ENCODE results near the gene ZC3H13.

DNA sequence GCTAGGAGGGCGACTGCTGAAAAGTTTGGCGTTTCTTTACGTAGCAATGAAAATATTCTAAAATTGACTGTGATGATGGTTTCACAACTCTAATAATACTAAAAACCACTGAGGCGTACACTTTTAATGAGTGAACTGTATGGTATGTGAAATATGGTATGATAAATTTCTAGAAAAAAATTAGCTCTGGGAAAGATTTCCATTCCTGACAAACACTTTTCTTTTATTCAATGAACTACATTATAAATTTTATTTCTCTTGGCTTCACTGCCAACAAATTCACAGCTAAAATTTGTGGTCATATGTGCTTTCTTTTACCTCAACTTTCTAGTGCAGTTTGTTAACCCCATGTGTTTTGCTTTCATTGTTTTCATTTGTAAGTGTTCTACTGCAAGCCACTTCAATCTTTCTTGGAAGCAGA is 11.1 kb downstream of the ZC3H13 start:
- no peak for TF ChIP-seq EZH2 (IDR thresholded peaks at IDR 0.05; ENCODE audit: borderline replicate concordance, insufficient read depth, low read depth, low read length, poor library complexity, severe bottlenecking)
- TF ChIP-seq, protein P1, sequence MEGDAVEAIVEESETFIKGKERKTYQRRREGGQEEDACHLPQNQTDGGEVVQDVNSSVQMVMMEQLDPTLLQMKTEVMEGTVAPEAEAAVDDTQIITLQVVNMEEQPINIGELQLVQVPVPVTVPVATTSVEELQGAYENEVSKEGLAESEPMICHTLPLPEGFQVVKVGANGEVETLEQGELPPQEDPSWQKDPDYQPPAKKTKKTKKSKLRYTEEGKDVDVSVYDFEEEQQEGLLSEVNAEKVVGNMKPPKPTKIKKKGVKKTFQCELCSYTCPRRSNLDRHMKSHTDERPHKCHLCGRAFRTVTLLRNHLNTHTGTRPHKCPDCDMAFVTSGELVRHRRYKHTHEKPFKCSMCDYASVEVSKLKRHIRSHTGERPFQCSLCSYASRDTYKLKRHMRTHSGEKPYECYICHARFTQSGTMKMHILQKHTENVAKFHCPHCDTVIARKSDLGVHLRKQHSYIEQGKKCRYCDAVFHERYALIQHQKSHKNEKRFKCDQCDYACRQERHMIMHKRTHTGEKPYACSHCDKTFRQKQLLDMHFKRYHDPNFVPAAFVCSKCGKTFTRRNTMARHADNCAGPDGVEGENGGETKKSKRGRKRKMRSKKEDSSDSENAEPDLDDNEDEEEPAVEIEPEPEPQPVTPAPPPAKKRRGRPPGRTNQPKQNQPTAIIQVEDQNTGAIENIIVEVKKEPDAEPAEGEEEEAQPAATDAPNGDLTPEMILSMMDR (IDR thresholded peaks at IDR 0.05) = no peak

Measured in B cell (primary cell).